ENCODE results near the gene EXOC4. TPM values are rescaled to one million over a fixed set of nuclear protein-coding genes. Genes with fewer than 3 reads are reported as not detected.

EXOC4 gene
- total and polyA plus RNA-seq, 2 experiments from 2014 or later, result 23.9 to 51.7 TPM

DNA sequence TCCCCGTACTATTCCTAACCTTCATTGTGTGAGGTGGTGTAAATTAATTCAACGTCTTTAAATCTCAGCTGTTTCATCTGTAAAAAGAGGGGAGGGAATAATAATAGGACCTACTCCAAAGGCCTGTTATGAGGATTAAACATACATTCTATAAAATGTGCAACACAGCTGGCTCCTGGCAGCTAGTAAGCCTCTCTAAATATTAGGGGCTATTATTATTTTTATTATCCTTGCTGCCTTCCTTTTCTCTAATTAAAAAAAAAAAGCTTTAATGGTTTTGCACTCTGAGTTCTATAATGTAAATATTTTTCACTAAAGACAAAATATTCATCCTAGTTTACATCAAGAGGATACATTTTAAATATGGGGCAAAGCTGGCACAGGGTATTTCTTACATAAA is 19.5 kb downstream of the EXOC4 start:
- Histone ChIP-seq H3K9me3 (ENCODE audit: low read depth) (no peaks in the 10 kb centered on the region), H3K4me2 (ENCODE audit: unreplicated experiment) (no peak overlapping the region), H3K9ac (no peak overlapping the region), H3K27ac (no peak overlapping the region), H3K27me3 (replicated peaks; ENCODE audit: insufficient read depth) (no peaks in the 10 kb centered on the region), H3K79me2 (ENCODE audit: insufficient read depth) (peaks cover 45% of the 10 kb centered on the region), H3K9me2 (ENCODE audit: insufficient read depth) (no peaks in the 10 kb centered on the region), H2AFZ (no peak overlapping the region), H3K4me3 (no peak overlapping the region), H4K20me1 (ENCODE audit: insufficient read depth) (peaks cover 2% of the 10 kb centered on the region; the same call in 1 of the 2 replicates), H3K36me3 (ENCODE audit: low read depth) (no peaks in the 10 kb centered on the region; the same call in 1 of the 2 replicates), H3F3A (ENCODE audit: insufficient read depth) (no peaks in the 10 kb centered on the region), H3K4me1 (ENCODE audit: insufficient read depth) (no peaks in the 10 kb centered on the region)
- in situ Hi-C loops (cut with MboI), result no loop called here
- no peak for DNase-seq
- TF ChIP-seq EZH2 (IDR thresholded peaks at IDR 0.05; ENCODE audit: insufficient read depth, poor library complexity, severe bottlenecking) (no peak), EZH2phosphoT487 (IDR thresholded peaks at IDR 0.05; ENCODE audit: insufficient read depth, low read depth) (no peak)
- 52 to 64% methylated on average over 2 of the region's 2 CpGs for WGBS, 2 experiments (ENCODE audit: low coverage in 1 of 2, low lambda C conversion rate in 2 of 2, missing lambda C conversion rate in 2 of 2)

DNA sequence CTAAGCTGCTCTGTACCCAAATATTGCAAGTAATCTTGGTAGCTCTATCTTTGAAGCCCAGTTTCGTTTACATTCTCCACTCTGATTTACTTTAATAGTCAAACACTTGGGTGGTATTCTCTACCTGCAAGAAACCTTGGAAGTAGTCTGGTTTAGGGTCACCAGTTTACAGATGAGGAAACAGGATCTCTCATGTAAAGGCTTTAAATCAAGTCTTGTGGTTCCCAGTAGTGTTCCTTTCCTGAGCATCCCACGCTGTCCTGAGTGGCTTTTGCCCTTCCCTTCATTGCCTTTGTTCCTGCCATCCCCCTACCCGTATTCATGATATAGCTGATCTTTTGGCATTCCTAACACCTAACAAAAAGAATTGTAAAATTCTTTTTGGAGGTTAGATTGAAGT is 20.3 kb downstream of the EXOC4 start:
- 79 to 80% methylated on average over 3 of the region's 3 CpGs for WGBS, 2 experiments (ENCODE audit: low coverage in 1 of 2, low lambda C conversion rate in 2 of 2, missing lambda C conversion rate in 2 of 2)
- in situ Hi-C loops (cut with MboI), result no loop called here
- H3K9ac ChIP-seq, result no peak overlapping the region

DNA sequence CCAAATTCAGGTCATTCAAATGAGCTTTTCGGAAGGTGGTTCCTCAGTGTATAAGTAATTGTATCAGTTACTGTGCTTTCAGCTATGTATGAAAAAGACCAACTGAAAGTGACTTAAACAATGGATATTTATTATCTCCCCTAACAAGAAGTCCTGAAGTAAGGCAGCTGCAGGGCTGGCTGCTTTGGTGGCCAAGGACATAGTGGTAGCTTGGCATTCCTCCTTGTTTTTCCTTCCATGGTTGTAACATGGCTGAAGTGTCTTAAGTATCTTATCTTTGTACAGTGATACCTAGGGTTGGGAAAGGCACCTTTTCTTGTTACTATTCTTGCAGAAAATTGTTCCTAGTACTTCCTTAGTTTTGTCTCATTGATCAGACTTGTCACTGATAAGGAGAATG is 21.4 kb downstream of the EXOC4 start:
- Histone ChIP-seq H3K27ac (no peak overlapping the region), H3K27me3 (replicated peaks; ENCODE audit: insufficient read depth) (no peaks in the 10 kb centered on the region), H3K9ac (no peak overlapping the region), H3K36me3 (ENCODE audit: low read depth) (no peaks in the 10 kb centered on the region; the same call in 1 of the 2 replicates), H3K9me2 (ENCODE audit: insufficient read depth) (no peaks in the 10 kb centered on the region), H3K4me3 (no peak overlapping the region), H3F3A (ENCODE audit: insufficient read depth) (no peaks in the 10 kb centered on the region), H3K79me2 (ENCODE audit: insufficient read depth) (peaks cover 27% of the 10 kb centered on the region), H3K4me2 (ENCODE audit: unreplicated experiment) (no peak overlapping the region), H4K20me1 (ENCODE audit: insufficient read depth) (peaks cover 2% of the 10 kb centered on the region; the same call in 1 of the 2 replicates), H3K4me1 (ENCODE audit: insufficient read depth) (no peaks in the 10 kb centered on the region), H2AFZ (no peak overlapping the region), H3K9me3 (ENCODE audit: low read depth) (no peaks in the 10 kb centered on the region)
- TF ChIP-seq EZH2phosphoT487 (IDR thresholded peaks at IDR 0.05; ENCODE audit: insufficient read depth, low read depth), result no peak
- TF ChIP-seq EZH2 (IDR thresholded peaks at IDR 0.05; ENCODE audit: insufficient read depth, poor library complexity, severe bottlenecking), result no peak
- no peak for DNase-seq
- WGBS, 2 experiments (ENCODE audit: low coverage in 1 of 2, low lambda C conversion rate in 2 of 2, missing lambda C conversion rate in 2 of 2), result 100% methylated on average over 1 of the region's 1 CpG
- in situ Hi-C loops (cut with MboI), result no loop called here

More for the DNA sequence above, 20.3 kb downstream of the EXOC4 start:
- no peaks in the 10 kb centered on the region for H3K27me3 ChIP-seq (replicated peaks; ENCODE audit: insufficient read depth)
- no peak overlapping the region for H3K27ac ChIP-seq
- H3K9me3 ChIP-seq (ENCODE audit: low read depth), result no peaks in the 10 kb centered on the region
- H3K4me2 ChIP-seq (ENCODE audit: unreplicated experiment), result no peak overlapping the region
- no peaks in the 10 kb centered on the region for H3K4me1 ChIP-seq (ENCODE audit: insufficient read depth)
- no peaks in the 10 kb centered on the region for H3K9me2 ChIP-seq (ENCODE audit: insufficient read depth)
- DNase-seq, result no peak
- H4K20me1 ChIP-seq (ENCODE audit: insufficient read depth), result peaks cover 2% of the 10 kb centered on the region; the same call in 1 of the 2 replicates
- TF ChIP-seq EZH2 (IDR thresholded peaks at IDR 0.05; ENCODE audit: insufficient read depth, poor library complexity, severe bottlenecking) (no peak), EZH2phosphoT487 (IDR thresholded peaks at IDR 0.05; ENCODE audit: insufficient read depth, low read depth) (no peak)
- H3K4me3 ChIP-seq, result no peak overlapping the region
- peaks cover 36% of the 10 kb centered on the region for H3K79me2 ChIP-seq (ENCODE audit: insufficient read depth)
- no peaks in the 10 kb centered on the region for H3F3A ChIP-seq (ENCODE audit: insufficient read depth)
- no peak overlapping the region for H2AFZ ChIP-seq
- no peaks in the 10 kb centered on the region; the same call in 1 of the 2 replicates for H3K36me3 ChIP-seq (ENCODE audit: low read depth)

DNA sequence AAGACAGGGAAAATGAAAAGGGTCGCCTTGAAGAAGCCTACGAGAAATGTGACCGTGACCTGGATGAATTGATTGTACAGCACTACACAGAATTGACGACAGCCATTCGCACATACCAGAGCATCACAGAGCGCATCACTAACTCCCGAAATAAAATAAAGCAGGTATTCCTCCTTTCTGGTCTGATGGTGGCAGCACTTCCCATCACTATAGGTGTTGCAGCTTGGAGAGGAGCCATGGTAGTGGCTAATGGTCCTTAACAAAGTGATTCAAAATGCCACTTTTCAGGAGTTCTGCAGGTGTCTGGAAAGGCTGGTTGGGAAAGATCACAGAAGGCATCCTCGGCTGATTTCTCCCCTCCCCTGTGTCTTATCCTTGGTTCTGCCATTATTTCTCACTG is 22.1 kb downstream of the EXOC4 start:
- Histone ChIP-seq H3K79me2 (ENCODE audit: insufficient read depth) (peaks cover 25% of the 10 kb centered on the region), H2AFZ (no peak overlapping the region), H3K9me3 (ENCODE audit: low read depth) (no peaks in the 10 kb centered on the region), H3K27me3 (replicated peaks; ENCODE audit: insufficient read depth) (no peaks in the 10 kb centered on the region), H3K9me2 (ENCODE audit: insufficient read depth) (no peaks in the 10 kb centered on the region), H3K4me1 (ENCODE audit: insufficient read depth) (no peaks in the 10 kb centered on the region), H3K36me3 (ENCODE audit: low read depth) (no peaks in the 10 kb centered on the region; the same call in 1 of the 2 replicates), H4K20me1 (ENCODE audit: insufficient read depth) (peaks cover 2% of the 10 kb centered on the region; the same call in 1 of the 2 replicates), H3K27ac (no peak overlapping the region), H3K4me2 (ENCODE audit: unreplicated experiment) (no peak overlapping the region), H3F3A (ENCODE audit: insufficient read depth) (no peaks in the 10 kb centered on the region), H3K9ac (no peak overlapping the region), H3K4me3 (no peak overlapping the region)
- WGBS, 2 experiments (ENCODE audit: low coverage in 1 of 2, low lambda C conversion rate in 2 of 2, missing lambda C conversion rate in 2 of 2), result 94 to 99% methylated on average over 8 of the region's 8 CpGs
- no peak for TF ChIP-seq EZH2 (IDR thresholded peaks at IDR 0.05; ENCODE audit: insufficient read depth, poor library complexity, severe bottlenecking)
- no peak for TF ChIP-seq EZH2phosphoT487 (IDR thresholded peaks at IDR 0.05; ENCODE audit: insufficient read depth, low read depth)
- in situ Hi-C loops (cut with MboI), result no loop called here
- no peak for DNase-seq
